ENCODE data around the gene ERC1.

ERC1 gene

DNA sequence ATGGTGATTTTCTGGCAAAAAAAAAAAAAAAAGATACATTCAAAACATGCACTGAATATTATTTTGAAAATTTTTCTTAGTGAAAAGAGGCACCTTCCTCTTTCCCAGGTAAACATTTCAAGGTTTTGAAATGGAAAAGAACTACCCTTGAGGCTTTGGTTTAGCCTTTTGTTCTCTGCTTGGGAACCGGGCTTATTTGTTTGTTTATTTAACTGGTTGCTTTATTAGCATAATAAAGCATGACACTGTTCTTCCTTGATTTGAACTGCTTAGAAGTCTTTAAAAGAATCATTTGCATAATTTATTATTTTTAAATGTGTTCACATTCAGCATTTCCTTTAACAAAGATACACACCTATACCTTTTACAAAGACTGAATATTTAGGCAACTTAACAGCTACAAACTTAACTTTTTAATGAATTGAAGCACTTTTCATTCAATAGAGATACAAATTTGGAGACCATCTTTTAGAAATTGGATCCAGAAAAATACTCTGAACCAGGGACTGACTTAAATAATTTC lies 428.9 kb downstream of the ERC1 start:
- no peak for DNase-seq (ENCODE audit: low spot score)
- TF ChIP-seq, protein P1, sequence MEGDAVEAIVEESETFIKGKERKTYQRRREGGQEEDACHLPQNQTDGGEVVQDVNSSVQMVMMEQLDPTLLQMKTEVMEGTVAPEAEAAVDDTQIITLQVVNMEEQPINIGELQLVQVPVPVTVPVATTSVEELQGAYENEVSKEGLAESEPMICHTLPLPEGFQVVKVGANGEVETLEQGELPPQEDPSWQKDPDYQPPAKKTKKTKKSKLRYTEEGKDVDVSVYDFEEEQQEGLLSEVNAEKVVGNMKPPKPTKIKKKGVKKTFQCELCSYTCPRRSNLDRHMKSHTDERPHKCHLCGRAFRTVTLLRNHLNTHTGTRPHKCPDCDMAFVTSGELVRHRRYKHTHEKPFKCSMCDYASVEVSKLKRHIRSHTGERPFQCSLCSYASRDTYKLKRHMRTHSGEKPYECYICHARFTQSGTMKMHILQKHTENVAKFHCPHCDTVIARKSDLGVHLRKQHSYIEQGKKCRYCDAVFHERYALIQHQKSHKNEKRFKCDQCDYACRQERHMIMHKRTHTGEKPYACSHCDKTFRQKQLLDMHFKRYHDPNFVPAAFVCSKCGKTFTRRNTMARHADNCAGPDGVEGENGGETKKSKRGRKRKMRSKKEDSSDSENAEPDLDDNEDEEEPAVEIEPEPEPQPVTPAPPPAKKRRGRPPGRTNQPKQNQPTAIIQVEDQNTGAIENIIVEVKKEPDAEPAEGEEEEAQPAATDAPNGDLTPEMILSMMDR (conservative IDR thresholded peaks at IDR 0.05; ENCODE audit: low read depth) = no peak

GRCh38 chr12:1421091-1421846 lies 430.2 kb downstream of the ERC1 start:
- no peak for DNase-seq (ENCODE audit: low spot score)
- ChIA-PET POLR2A (ENCODE audit: low non-redundant PET) (no interaction called here), CTCF (no interaction called here)
- no peak overlapping the region for H3K27ac ChIP-seq
- TF ChIP-seq, protein P1 (conservative IDR thresholded peaks at IDR 0.05; ENCODE audit: low read depth) = no peak

More for the DNA sequence above, 428.9 kb downstream of the ERC1 start:
- POLR2A ChIA-PET (ENCODE audit: low non-redundant PET) = no interaction called here
- H3K27ac ChIP-seq = no peak overlapping the region
- CTCF ChIA-PET = no interaction called here

DNA sequence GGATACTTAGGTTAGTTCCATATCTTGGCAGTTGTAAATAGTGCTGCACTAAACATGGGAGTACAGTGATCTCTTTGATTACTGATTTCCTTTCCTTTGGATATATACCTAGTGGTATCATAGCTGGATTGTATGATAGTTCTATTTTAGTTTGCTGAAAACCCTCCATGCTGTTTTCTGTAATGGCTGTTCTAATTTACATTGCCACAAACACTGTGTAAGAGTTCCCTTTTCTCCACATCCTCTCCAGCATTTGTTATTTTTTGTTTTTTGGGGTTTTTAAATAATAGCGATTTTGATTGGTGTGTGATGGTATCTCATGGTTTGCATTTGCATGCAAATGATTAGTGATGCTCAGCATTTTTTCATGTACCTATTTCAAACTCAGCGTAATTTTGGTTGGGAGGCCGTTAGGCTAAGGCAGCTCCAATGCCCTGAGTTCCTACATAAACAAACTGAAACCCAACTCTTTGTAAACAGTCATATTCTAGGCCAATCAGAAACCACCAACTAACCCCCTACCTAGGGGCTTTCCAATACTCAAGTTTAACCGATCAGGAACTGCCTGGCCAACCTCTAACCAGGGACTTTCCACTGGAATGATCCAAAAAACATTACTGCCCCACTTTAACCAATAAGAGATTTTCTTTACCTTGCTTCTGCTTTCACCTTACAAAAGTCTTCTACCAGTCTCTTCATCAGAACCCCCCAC lies 431.7 kb downstream of the ERC1 start:
- TF ChIP-seq, protein P1 (conservative IDR thresholded peaks at IDR 0.05; ENCODE audit: low read depth) = no peak
- H3K27ac ChIP-seq = no peak overlapping the region
- POLR2A ChIA-PET (ENCODE audit: low non-redundant PET) = no interaction called here
- CTCF ChIA-PET = no interaction called here
- DNase-seq (ENCODE audit: low spot score) = no peak

GRCh38 chr12:1424674-1425395 lies 433.8 kb downstream of the ERC1 start:
- ChIA-PET CTCF (interaction anchor here (0.6 kb wide), 1 partner anchor 869 kb away, joined by 3 read pairs; no protein-coding TSS in a partner anchor), POLR2A (ENCODE audit: low non-redundant PET) (no interaction called here)
- H3K27ac ChIP-seq = no peak overlapping the region
- TF ChIP-seq, protein P1 (conservative IDR thresholded peaks at IDR 0.05; ENCODE audit: low read depth) = no peak
- no peak for DNase-seq (ENCODE audit: low spot score)

DNA sequence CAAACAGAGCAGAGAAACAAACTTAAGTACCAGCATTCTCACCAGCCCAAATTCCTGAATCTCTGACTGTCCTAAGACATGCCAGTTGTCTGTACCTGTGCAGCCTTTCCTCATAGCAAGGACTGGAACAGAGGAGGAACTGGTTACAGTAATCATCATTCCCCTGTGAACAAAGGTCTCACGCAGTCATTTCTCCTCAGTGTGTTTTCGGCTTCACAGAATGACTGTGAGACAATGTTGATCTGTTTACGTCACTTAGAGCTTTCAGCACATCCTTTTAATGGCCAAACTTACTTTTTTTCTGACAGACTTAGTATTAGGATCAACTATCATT lies 434.3 kb downstream of the ERC1 start:
- TF ChIP-seq, protein P1 (conservative IDR thresholded peaks at IDR 0.05; ENCODE audit: low read depth) = no peak
- DNase-seq (ENCODE audit: low spot score) = no peak
- H3K27ac ChIP-seq = no peak overlapping the region
- POLR2A ChIA-PET (ENCODE audit: low non-redundant PET) = no interaction called here
- CTCF ChIA-PET = no interaction called here

DNA sequence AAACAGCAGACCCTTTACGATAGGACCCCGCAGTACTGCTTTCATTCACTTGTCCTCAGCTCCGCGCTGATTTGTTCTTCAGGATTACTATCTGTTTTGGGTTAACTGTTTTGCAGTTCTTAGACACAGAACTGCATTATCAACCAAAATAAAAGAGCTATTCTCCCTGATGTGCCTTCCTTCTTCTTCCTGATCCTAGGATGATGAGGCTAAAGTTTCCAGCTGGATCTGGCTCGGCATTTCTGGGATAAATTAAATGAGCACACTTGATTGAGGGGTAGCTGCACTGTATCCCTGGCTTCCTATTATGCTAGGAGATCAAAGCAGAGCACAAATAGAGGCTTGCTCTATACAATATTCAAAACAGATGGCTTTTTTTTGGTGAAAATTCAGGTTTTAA lies 437.6 kb downstream of the ERC1 start:
- TF ChIP-seq, protein P1 (conservative IDR thresholded peaks at IDR 0.05; ENCODE audit: low read depth) = no peak
- CTCF ChIA-PET = no interaction called here
- no peak overlapping the region for H3K27ac ChIP-seq
- no peak for DNase-seq (ENCODE audit: low spot score)
- POLR2A ChIA-PET (ENCODE audit: low non-redundant PET) = no interaction called here

All from RWPE1 (cell line).